Measurements from ENCODE around the gene KCND2.

DNA sequence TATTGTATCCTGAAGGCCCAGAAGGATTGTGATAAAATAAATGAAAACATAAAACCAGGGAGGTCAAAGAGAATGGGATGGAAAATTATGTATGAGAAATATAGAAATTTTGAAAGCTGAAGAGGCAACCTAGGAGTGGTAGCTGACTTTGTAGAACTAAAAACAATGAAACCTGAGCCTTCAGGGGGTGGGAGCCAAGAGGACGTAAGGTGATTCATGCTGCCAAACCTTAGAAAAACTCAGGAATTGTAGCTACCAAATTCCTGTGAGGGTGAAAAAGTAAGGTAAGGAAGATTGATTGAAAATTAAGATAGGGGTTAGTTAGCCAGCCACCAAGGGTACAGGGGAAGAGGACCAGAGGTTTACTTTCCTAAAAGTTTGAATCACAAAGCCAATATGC lies 213.2 kb downstream of the KCND2 start:
- TF ChIP-seq, protein P1, sequence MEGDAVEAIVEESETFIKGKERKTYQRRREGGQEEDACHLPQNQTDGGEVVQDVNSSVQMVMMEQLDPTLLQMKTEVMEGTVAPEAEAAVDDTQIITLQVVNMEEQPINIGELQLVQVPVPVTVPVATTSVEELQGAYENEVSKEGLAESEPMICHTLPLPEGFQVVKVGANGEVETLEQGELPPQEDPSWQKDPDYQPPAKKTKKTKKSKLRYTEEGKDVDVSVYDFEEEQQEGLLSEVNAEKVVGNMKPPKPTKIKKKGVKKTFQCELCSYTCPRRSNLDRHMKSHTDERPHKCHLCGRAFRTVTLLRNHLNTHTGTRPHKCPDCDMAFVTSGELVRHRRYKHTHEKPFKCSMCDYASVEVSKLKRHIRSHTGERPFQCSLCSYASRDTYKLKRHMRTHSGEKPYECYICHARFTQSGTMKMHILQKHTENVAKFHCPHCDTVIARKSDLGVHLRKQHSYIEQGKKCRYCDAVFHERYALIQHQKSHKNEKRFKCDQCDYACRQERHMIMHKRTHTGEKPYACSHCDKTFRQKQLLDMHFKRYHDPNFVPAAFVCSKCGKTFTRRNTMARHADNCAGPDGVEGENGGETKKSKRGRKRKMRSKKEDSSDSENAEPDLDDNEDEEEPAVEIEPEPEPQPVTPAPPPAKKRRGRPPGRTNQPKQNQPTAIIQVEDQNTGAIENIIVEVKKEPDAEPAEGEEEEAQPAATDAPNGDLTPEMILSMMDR (IDR thresholded peaks at IDR 0.05): no peak
- TF ChIP-seq EZH2 (IDR thresholded peaks at IDR 0.05): no peak
- no peak for TF ChIP-seq EZH2phosphoT487 (IDR thresholded peaks at IDR 0.05)
